ENCODE measurements around the gene DDX27.

DDX27 gene

GRCh38 chr20:49292010-49292409 is 72.8 kb downstream of the DDX27 start:
- no peak for TF ChIP-seq CTCF (IDR thresholded peaks at IDR 0.05; ENCODE audit: low read depth, low read length)
- DNase-seq (ENCODE audit: low read depth, low spot score) = no peak
- in situ Hi-C loops (cut with HindIII; ENCODE audit: low sequenced_read_pairs) = no loop called here
- H3K4me3 ChIP-seq (ENCODE audit: low read depth, low read length) = no peak overlapping the region

GRCh38 chr20:49293122-49293521 is 73.9 kb downstream of the DDX27 start:
- DNase-seq (ENCODE audit: low read depth, low spot score) = no peak
- in situ Hi-C loops (cut with HindIII; ENCODE audit: low sequenced_read_pairs) = no loop called here
- TF ChIP-seq CTCF (IDR thresholded peaks at IDR 0.05; ENCODE audit: low read depth, low read length) = no peak
- no peak overlapping the region for H3K4me3 ChIP-seq (ENCODE audit: low read depth, low read length)

Measured in astrocyte of the spinal cord (primary cell).